ENCODE data around the gene RPRML. TPM values are rescaled to one million over a fixed set of nuclear protein-coding genes. Genes with fewer than 3 reads are reported as not detected.

RPRML gene
- total and polyA plus RNA-seq, 4 donors, result 0.06 TPM; not detected in 3

GRCh38 chr17:46968896-46969295, 10.2 kb downstream of the RPRML start:
- no peak for TF ChIP-seq REST (IDR thresholded peaks at IDR 0.05)
- no peak for TF ChIP-seq EGR1 (IDR thresholded peaks at IDR 0.05; ENCODE audit: low read depth in 2 of 2)
- TF ChIP-seq RXRA (IDR thresholded peaks at IDR 0.05), result no peak
- no peak for TF ChIP-seq JUND (IDR thresholded peaks at IDR 0.05)
- TF ChIP-seq ATF3 (IDR thresholded peaks at IDR 0.05), result no peak
- TF ChIP-seq HNF4A (conservative IDR thresholded peaks at IDR 0.05), result no peak
- no peak for TF ChIP-seq HNF4G (IDR thresholded peaks at IDR 0.05)
- no peak for TF ChIP-seq RAD21 (IDR thresholded peaks at IDR 0.05)
- no peaks in the 10 kb centered on the region for H3K9me3 ChIP-seq (ENCODE audit: control insufficient read depth in 4 of 4, low read length in 3 of 4)
- no peak overlapping the region for H3K27ac ChIP-seq (ENCODE audit: low read depth in 1 of 2, low read length in 2 of 2)
- no peak for DNase-seq (ENCODE audit: low spot score)
- no peaks in the 10 kb centered on the region for H3K27me3 ChIP-seq (ENCODE audit: control insufficient read depth in 4 of 4, insufficient read depth in 4 of 4, low read length in 3 of 4)
- H3K4me1 ChIP-seq (ENCODE audit: control insufficient read depth in 4 of 4, insufficient read depth in 4 of 4, low read length in 3 of 4), result peaks cover 0 to 5% (median 4%) of the 10 kb centered on the region in 4 donors
- H3K9ac ChIP-seq (ENCODE audit: low read depth in 1 of 2, low read length in 2 of 2), result no peak overlapping the region
- WGBS, result 98% methylated on average over 8 of the region's 8 CpGs
- H3K4me3 ChIP-seq (ENCODE audit: low read depth in 1 of 3, low read length in 3 of 3), result no peak overlapping the region
- H3K36me3 ChIP-seq (ENCODE audit: control insufficient read depth in 4 of 4, insufficient read depth in 3 of 4, low read depth in 1 of 4, low read length in 3 of 4), result no peaks in the 10 kb centered on the region

- WGBS, result 94% methylated on average over 6 of the region's 6 CpGs
- no peaks in the 10 kb centered on the region for H3K9me3 ChIP-seq (ENCODE audit: control insufficient read depth in 4 of 4, low read length in 3 of 4)
- no peak overlapping the region for H3K9ac ChIP-seq (ENCODE audit: low read depth in 1 of 2, low read length in 2 of 2)
- DNase-seq (ENCODE audit: low spot score), result no peak
- TF ChIP-seq REST (IDR thresholded peaks at IDR 0.05) (no peak), YY1 (IDR thresholded peaks at IDR 0.05) (no peak), SP1 (IDR thresholded peaks at IDR 0.05) (no peak), HNF4G (IDR thresholded peaks at IDR 0.05) (no peak), FOXA2 (IDR thresholded peaks at IDR 0.05) (no peak)
- H3K27me3 ChIP-seq (ENCODE audit: control insufficient read depth in 4 of 4, insufficient read depth in 4 of 4, low read length in 3 of 4), result no peaks in the 10 kb centered on the region
- H3K27ac ChIP-seq (ENCODE audit: low read depth in 1 of 2, low read length in 2 of 2), result no peak overlapping the region
- peaks cover 0 to 5% (median 4%) of the 10 kb centered on the region in 4 donors for H3K4me1 ChIP-seq (ENCODE audit: control insufficient read depth in 4 of 4, insufficient read depth in 4 of 4, low read length in 3 of 4)
- H3K36me3 ChIP-seq (ENCODE audit: control insufficient read depth in 4 of 4, insufficient read depth in 3 of 4, low read depth in 1 of 4, low read length in 3 of 4), result no peaks in the 10 kb centered on the region
- no peak overlapping the region for H3K4me3 ChIP-seq (ENCODE audit: low read depth in 1 of 3, low read length in 3 of 3)
Observed at GRCh38 chr17:46968224-46968834, 10.7 kb downstream of the RPRML start.

Data from liver (tissue), 9 donors.